Suprapubic skin (tissue), 4 donors: ENCODE data around the gene IQSEC2. TPM values are rescaled to one million over a fixed set of nuclear protein-coding genes. Genes with fewer than 3 reads are reported as not detected.

Source experiments
- DNase-seq, 2 donors: peaks; one replicate each; pipeline ENCODE4 v3.0.0-alpha.2; 2019; ENCODE audit warnings: low spot score in 2 of 2
- H3K27ac ChIP-seq: fragments of 200-600 bp; sonication (generic); one replicate; pipeline ENCODE4 v1.5.1; 2019
- H3K27me3 ChIP-seq: fragments of 200-600 bp; sonication (generic); one replicate; pipeline ENCODE4 v1.5.1; 2019
- H3K36me3 ChIP-seq: fragments of 200-600 bp; sonication (generic); one replicate; pipeline ENCODE4 v1.5.1; 2019
- H3K4me1 ChIP-seq: fragments of 200-600 bp; sonication (generic); one replicate; pipeline ENCODE4 v1.5.1; 2019
- H3K4me3 ChIP-seq: fragments of 200-600 bp; sonication (generic); one replicate; pipeline ENCODE4 v1.5.1; 2019; ENCODE audit warnings: mild to moderate bottlenecking
- H3K9me3 ChIP-seq: fragments of 200-600 bp; sonication (generic); one replicate; pipeline ENCODE4 v1.5.1; 2019
- CTCF ChIP-seq, 2 donors: fragments of 200-600 bp in 1 of 2; fragments of 450-650 bp in 1 of 2; sonication (generic) in 1 of 2; IDR thresholded peaks; one replicate each; pipeline ENCODE4 v1.5.1; 2016 to 2019; ENCODE audit warnings: antibody characterized with exemption in 2 of 2, mild to moderate bottlenecking in 1 of 2, moderate library complexity in 1 of 2
- EP300 ChIP-seq: sonication (generic); formaldehyde crosslinking; IDR thresholded peaks from one replicate; pipeline ENCODE4 v1.6.1; 2017; ENCODE audit warnings: antibody characterized with exemption
- POLR2A ChIP-seq, 2 donors: fragments of 450-650 bp; IDR thresholded peaks; one replicate each; pipeline ENCODE4 v1.6.1; 2017; ENCODE audit warnings: antibody characterized with exemption in 2 of 2, mild to moderate bottlenecking in 2 of 2, moderate library complexity in 2 of 2
- POLR2AphosphoS5 ChIP-seq, 3 donors: sonication (generic); formaldehyde crosslinking; IDR thresholded peaks; one replicate each; pipeline ENCODE4 v1.6.1; 2017; ENCODE audit warnings: antibody characterized with exemption in 3 of 3
- WGBS: methylation state at CpG from one replicate; pipeline ENCODE4 v1.1.5; 2018; 5-methylcytosine and 5-hydroxymethylcytosine counted together
- total RNA-seq, 4 donors: library from RNA; depleted of rRNA; stranded (reverse); fragments of >200 nt; gene quantifications; one replicate each; pipeline ENCODE4 v1.1.0, GENCODE V29; 2016

Gene IQSEC2
- total RNA-seq, 4 donors from 2014 or later: 24.4 to 42.1 (median 28.9) TPM

GRCh38 chrX:53246231-53246630, 35.2 kb downstream of the IQSEC2 start:
- no peaks in the 10 kb centered on the region for H3K27me3 ChIP-seq

GRCh38 chrX:53244610-53245009, 36.8 kb downstream of the IQSEC2 start:
- no peak for DNase-seq
- H3K27me3 ChIP-seq: no peaks in the 10 kb centered on the region

More at GRCh38 chrX:53246231-53246630, 35.2 kb downstream of the IQSEC2 start:
- Histone ChIP-seq H3K27ac (no peak overlapping the region), H3K9me3 (no peaks in the 10 kb centered on the region), H3K36me3 (peaks cover 21% of the 10 kb centered on the region), H3K4me1 (no peaks in the 10 kb centered on the region), H3K4me3 (no peak overlapping the region)
- TF ChIP-seq POLR2A (IDR thresholded peaks at IDR 0.05): no peak
- no peak for TF ChIP-seq POLR2AphosphoS5 (IDR thresholded peaks at IDR 0.05)
- no peak for TF ChIP-seq EP300
- TF ChIP-seq CTCF (IDR thresholded peaks at IDR 0.05): no peak
- DNase-seq: no peak
- 82% methylated on average over 2 of the region's 2 CpGs for WGBS

GRCh38 chrX:53242310-53242709, 39.1 kb downstream of the IQSEC2 start:
- WGBS: 83% methylated on average over 4 of the region's 4 CpGs
- Histone ChIP-seq H3K4me1 (no peaks in the 10 kb centered on the region), H3K9me3 (no peaks in the 10 kb centered on the region), H3K4me3 (no peak overlapping the region), H3K27me3 (no peaks in the 10 kb centered on the region), H3K36me3 (peaks cover 39% of the 10 kb centered on the region), H3K27ac (no peak overlapping the region)
- no peak for DNase-seq
- TF ChIP-seq CTCF (IDR thresholded peaks at IDR 0.05) (no peak), POLR2AphosphoS5 (IDR thresholded peaks at IDR 0.05) (no peak), POLR2A (IDR thresholded peaks at IDR 0.05) (no peak), EP300 (no peak)

More at GRCh38 chrX:53244610-53245009, 36.8 kb downstream of the IQSEC2 start:
- Histone ChIP-seq H3K9me3 (no peaks in the 10 kb centered on the region), H3K4me1 (no peaks in the 10 kb centered on the region), H3K27ac (no peak overlapping the region), H3K4me3 (no peak overlapping the region), H3K36me3 (peaks cover 23% of the 10 kb centered on the region)
- TF ChIP-seq POLR2A (IDR thresholded peaks at IDR 0.05): no peak
- TF ChIP-seq POLR2AphosphoS5 (IDR thresholded peaks at IDR 0.05): no peak
- no peak for TF ChIP-seq CTCF (IDR thresholded peaks at IDR 0.05)
- no peak for TF ChIP-seq EP300
- WGBS: 52% methylated on average over 1 of the region's 1 CpG

GRCh38 chrX:53241558-53241957, 39.8 kb downstream of the IQSEC2 start:
- DNase-seq: no peak
- 85% methylated on average over 7 of the region's 7 CpGs for WGBS
- H3K4me3 ChIP-seq: no peak overlapping the region
- TF ChIP-seq CTCF (IDR thresholded peaks at IDR 0.05): no peak
- TF ChIP-seq POLR2A (IDR thresholded peaks at IDR 0.05): no peak
- no peak for TF ChIP-seq EP300
- no peak for TF ChIP-seq POLR2AphosphoS5 (IDR thresholded peaks at IDR 0.05)
- H3K4me1 ChIP-seq: no peaks in the 10 kb centered on the region
- H3K9me3 ChIP-seq: no peaks in the 10 kb centered on the region
- H3K36me3 ChIP-seq: peaks cover 40% of the 10 kb centered on the region
- no peaks in the 10 kb centered on the region for H3K27me3 ChIP-seq
- no peak overlapping the region for H3K27ac ChIP-seq

GRCh38 chrX:53239474-53239873, 41.9 kb downstream of the IQSEC2 start:
- no peak for DNase-seq
- TF ChIP-seq CTCF (IDR thresholded peaks at IDR 0.05) (no peak), EP300 (no peak), POLR2AphosphoS5 (IDR thresholded peaks at IDR 0.05) (no peak), POLR2A (IDR thresholded peaks at IDR 0.05) (no peak)
- 65% methylated on average over 6 of the region's 6 CpGs for WGBS
- Histone ChIP-seq H3K4me3 (no peak overlapping the region), H3K27me3 (no peaks in the 10 kb centered on the region), H3K4me1 (no peaks in the 10 kb centered on the region), H3K27ac (no peak overlapping the region), H3K36me3 (peaks cover 52% of the 10 kb centered on the region), H3K9me3 (no peaks in the 10 kb centered on the region)
